Measurements from ENCODE around the gene PFDN6. TPM values are rescaled to one million over a fixed set of nuclear protein-coding genes. Genes with fewer than 3 reads are reported as not detected.

Gene PFDN6
- total RNA-seq, 1 donor from 2014 or later: 40.8 TPM

Other genes with a start within 250 kb of the PFDN6 start
- gene HLA-DPA1, start 216.0 kb upstream of the PFDN6 start, total RNA-seq: 7.3 and 12.8 TPM in 2 replicates
- 2.4 and 8.0 TPM in 2 replicates for gene HLA-DPB1, start 213.6 kb upstream of the PFDN6 start, total RNA-seq
- gene COL11A2, start 97.1 kb upstream of the PFDN6 start, total RNA-seq: under 0.01 and 0.53 TPM in 2 replicates
- gene RXRB, start 88.9 kb upstream of the PFDN6 start, total RNA-seq: 24.6 and 25.2 TPM in 2 replicates
- gene SLC39A7, start 88.7 kb upstream of the PFDN6 start, total RNA-seq: 124 and 143 TPM in 2 replicates
- 4.0 and 8.0 TPM in 2 replicates for gene HSD17B8, start 84.9 kb upstream of the PFDN6 start, total RNA-seq
- gene RING1, start 81.1 kb upstream of the PFDN6 start, total RNA-seq: 9.6 and 15.2 TPM in 2 replicates
- 29.6 and 34.5 TPM in 2 replicates for gene VPS52, start 17.7 kb upstream of the PFDN6 start, total RNA-seq
- 2,187 and 4,134 TPM in 2 replicates for gene RPS18, start 17.5 kb upstream of the PFDN6 start, total RNA-seq
- 4.5 and 6.8 TPM in 2 replicates for gene B3GALT4, start 12.5 kb upstream of the PFDN6 start, total RNA-seq
- 63.4 and 91.0 TPM in 2 replicates for gene WDR46, start 362 bp upstream of the PFDN6 start, total RNA-seq
- 51.6 and 65.5 TPM in 2 replicates for gene RGL2, start 9.3 kb downstream of the PFDN6 start, total RNA-seq
- 244 and 415 TPM in 2 replicates for gene TAPBP, start 24.5 kb downstream of the PFDN6 start, total RNA-seq
- gene ZBTB22, start 28.1 kb downstream of the PFDN6 start, total RNA-seq: 11.0 and 12.4 TPM in 2 replicates
- 47.0 and 58.9 TPM in 2 replicates for gene DAXX, start 33.4 kb downstream of the PFDN6 start, total RNA-seq
- gene KIFC1, start 102.2 kb downstream of the PFDN6 start, total RNA-seq: 3.9 and 21.9 TPM in 2 replicates
- gene PHF1, start 121.4 kb downstream of the PFDN6 start, total RNA-seq: 21.5 and 34.8 TPM in 2 replicates
- gene CUTA, start 128.5 kb downstream of the PFDN6 start, total RNA-seq: 140 and 146 TPM in 2 replicates
- gene SYNGAP1, start 130.5 kb downstream of the PFDN6 start, total RNA-seq: 3.1 and 6.1 TPM in 2 replicates
- 3.7 and 7.2 TPM in 2 replicates for gene ZBTB9, start 165.0 kb downstream of the PFDN6 start, total RNA-seq